ENCODE measurements around the gene GBE1.

GRCh38 chr3:81660036-81660435, 101.4 kb downstream of the GBE1 start:
- TF ChIP-seq CTCF (IDR thresholded peaks at IDR 0.05) (no peak), POLR2A (IDR thresholded peaks at IDR 0.05) (no peak)

All from adrenal gland (tissue), 5 donors.